Embryonic facial prominence (tissue), 1 donor: Measurements from ENCODE around the gene CTNND2.

Source experiments
- DNase-seq: peaks from one replicate; pipeline ENCODE4 v3.0.0-alpha.2; 2016; ENCODE audit errors: extremely low spot score

Gene CTNND2

DNA sequence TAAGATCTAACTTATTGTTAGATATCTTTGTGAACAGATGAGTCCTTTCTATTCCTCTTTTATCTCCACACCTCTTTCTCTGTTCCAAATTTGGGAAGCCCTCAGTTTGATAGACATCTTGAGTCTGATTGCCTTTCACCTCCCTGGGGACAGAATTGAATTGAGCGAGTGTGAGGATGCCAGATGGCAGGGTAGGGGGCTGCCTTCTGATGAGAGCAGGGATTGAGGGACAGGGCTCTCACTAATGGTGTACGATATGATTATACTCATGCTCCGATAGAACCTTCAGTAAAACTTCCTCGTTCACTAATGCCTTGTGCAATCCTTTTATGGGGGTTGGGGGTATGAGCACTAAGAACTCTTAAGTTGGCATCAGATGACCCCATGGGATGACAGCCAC, 971.1 kb downstream of the CTNND2 start:
- no peak for DNase-seq

DNA sequence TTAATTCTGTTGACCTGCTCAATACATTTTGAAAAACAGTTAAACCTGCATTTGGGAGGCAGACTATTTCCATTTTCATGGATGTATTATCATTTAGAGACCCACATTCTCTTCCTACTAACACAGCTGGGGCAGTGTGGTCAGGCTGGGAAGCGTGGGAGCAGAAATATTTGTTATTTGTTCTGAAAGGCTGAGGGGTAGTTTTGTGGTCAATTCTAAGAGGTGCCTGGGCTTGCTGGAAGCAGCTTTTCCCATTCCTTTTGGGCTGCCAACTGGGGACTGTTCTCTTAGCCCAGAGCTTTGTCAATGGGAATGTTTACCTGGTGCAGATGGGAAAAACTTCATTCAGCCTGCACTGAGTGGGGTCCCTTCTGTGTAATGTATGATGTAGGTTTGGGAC, 971.8 kb downstream of the CTNND2 start:
- no peak for DNase-seq

DNA sequence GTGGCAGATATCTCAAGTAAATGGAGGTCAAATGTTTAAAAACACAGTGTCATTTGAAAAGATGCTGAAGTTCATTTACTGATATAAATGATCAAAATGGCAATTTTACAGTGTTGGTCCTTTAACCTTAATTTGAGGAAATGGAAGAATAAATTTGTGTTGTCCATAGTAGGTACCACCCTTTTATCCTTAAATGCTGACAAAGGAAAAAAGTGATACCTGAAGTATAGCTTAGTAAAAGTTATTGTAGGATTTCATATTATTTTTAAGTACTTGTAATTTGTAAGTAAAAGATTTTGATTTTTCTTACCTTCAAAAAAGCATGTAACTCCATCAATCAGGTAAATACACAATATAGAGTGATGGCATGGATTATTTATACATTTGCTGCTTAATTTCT, 976.6 kb downstream of the CTNND2 start:
- no peak for DNase-seq

DNA sequence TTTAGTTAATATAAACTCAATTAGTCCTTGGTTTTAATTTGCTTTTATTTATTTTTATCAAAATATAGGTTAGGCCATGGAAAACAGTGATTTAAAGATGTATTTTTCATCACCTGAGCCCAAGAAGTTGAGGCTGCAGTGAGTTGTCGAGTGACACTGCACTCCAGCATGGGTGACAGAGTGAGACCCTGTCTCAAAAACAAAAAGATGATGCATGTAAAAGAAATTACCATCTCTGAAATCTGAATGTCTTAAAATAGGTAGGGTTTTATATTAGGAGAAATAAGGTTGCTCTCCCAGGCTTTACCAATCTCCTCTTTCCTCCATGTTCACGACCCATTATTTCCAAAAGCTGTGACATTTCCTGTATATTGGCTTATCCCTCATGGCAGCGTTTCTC, 980.9 kb downstream of the CTNND2 start:
- no peak for DNase-seq
